ENCODE results near the gene ITPRID2.

ITPRID2 gene

GRCh38 chr2:181970160-181970794, 78.7 kb downstream of the ITPRID2 start:
- DNase-seq: no peak

- no peak for DNase-seq
These were observed 79.5 kb downstream of the ITPRID2 start for GRCh38 chr2:181971032-181971431.

GRCh38 chr2:181972431-181973170, 81.1 kb downstream of the ITPRID2 start:
- no peak for DNase-seq

GRCh38 chr2:181973171-181973783, 81.7 kb downstream of the ITPRID2 start:
- no peak for DNase-seq

- no peak for DNase-seq
These were observed 86.3 kb downstream of the ITPRID2 start for GRCh38 chr2:181977661-181978350.

- DNase-seq: no peak
These were observed 87.0 kb downstream of the ITPRID2 start for GRCh38 chr2:181978351-181979150.
